Lower leg skin (tissue), 4 donors: ENCODE results near the gene PET100. TPM values are rescaled to one million over a fixed set of nuclear protein-coding genes. Genes with fewer than 3 reads are reported as not detected.

Source experiments
- DNase-seq, 2 donors: peaks; one replicate each; pipeline ENCODE4 v3.0.0-alpha.2; 2019; ENCODE audit warnings: low spot score in 2 of 2
- H3K4me3 ChIP-seq: fragments of 200-600 bp; sonication (generic); 2 replicates; pipeline ENCODE4 v1.5.1; 2017; ENCODE audit warnings: mild to moderate bottlenecking, low read depth; ENCODE audit not compliant: poor library complexity, severe bottlenecking
- CTCF ChIP-seq, 3 donors: fragments of 450-650 bp; IDR thresholded peaks; one replicate each; pipeline ENCODE4 v1.5.1; 2016; ENCODE audit warnings: antibody characterized with exemption in 3 of 3, mild to moderate bottlenecking in 3 of 3, moderate library complexity in 2 of 3
- POLR2A ChIP-seq, 2 donors: fragments of 450-650 bp; IDR thresholded peaks; one replicate each; pipeline ENCODE4 v1.6.1; 2016 to 2017; ENCODE audit warnings: antibody characterized with exemption in 2 of 2, mild to moderate bottlenecking in 1 of 2, moderate library complexity in 1 of 2
- WGBS, 2 donors: methylation state at CpG; one replicate each; pipeline ENCODE4 v1.1.5; 2018; 5-methylcytosine and 5-hydroxymethylcytosine counted together
- intact Hi-C: fragments of 100-400 bp; cut with DNase I; formaldehyde crosslinking; loops from one replicate; pipeline ENCODE4 v1.15.0; 2023; ENCODE audit warnings: low total_unique reads
- total RNA-seq, 4 donors: library from RNA; depleted of rRNA; stranded (reverse); fragments of >200 nt; gene quantifications; one replicate each; pipeline ENCODE4 v1.1.0, GENCODE V29; 2016

PET100 gene
- total RNA-seq, 4 donors from 2014 or later: 9.0 to 267 (median 19.1) TPM

DNA sequence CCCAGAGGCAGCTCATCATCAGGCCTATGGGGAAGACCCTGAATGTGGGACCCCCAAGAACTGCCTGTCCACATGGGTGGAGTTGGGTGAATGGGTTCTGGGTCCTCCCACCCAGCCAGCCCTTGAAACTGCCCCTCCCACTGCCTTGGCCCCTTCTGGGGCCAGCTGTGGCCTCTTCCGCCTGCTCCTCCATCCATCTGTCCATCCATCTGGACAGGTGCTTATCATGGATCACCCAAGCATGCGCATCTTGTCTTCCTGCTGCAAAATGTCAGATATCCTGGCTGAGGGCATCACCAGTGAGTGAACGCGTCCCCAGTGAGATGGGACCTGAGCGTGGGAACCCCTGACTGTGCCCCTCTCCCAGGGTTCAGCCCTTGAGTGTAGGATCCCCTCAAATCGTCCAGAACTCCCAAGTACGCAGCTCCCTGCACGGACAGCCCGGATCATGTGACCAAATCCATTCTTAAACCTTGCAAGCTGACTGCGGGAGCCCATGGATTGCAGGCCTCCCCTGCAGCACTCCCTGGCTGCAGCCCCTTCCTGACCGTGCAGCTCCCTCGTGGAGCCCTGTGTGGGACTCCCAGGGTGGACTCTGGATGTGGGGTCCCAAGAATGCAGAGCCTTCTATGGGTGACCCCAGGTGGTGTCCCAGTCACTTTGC, 9.3 kb downstream of the PET100 start:
- H3K4me3 ChIP-seq: no peak overlapping the region
- intact Hi-C loops: no loop called here
- 76 to 85% methylated on average over 7 to 12 of the region's 12 CpGs for WGBS, 2 donors
- no peak for DNase-seq
- no peak for TF ChIP-seq CTCF (IDR thresholded peaks at IDR 0.05)
- no peak for TF ChIP-seq POLR2A (IDR thresholded peaks at IDR 0.05)

DNA sequence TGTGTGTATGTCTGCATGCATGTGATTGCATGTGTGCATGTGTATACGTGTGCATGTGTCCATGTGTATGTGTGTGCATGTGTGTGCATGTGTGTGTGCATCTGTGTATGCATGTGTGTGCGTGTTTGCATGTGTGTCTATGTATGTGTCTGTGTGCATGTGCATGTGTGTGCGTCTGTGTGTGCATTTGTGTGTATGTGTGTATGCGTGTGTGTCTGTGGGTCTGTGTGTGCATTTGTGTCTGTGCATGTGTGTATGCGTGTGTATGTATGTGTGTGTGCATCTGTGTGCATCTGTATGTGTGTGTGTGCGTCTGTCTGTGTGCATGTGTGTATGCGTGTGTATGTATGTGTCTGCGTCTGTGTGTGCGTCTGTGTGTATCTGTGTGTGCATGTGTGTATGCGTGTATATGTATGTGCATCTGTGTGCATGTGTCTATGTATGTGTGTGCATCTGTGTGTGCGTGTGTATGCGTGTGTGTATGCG, 10.3 kb downstream of the PET100 start:
- intact Hi-C loops: no loop called here
- DNase-seq: no peak
- no peak overlapping the region for H3K4me3 ChIP-seq
- WGBS, 2 donors: 94 to 95% methylated on average over 13 of the region's 13 CpGs
- no peak for TF ChIP-seq CTCF (IDR thresholded peaks at IDR 0.05)
- no peak for TF ChIP-seq POLR2A (IDR thresholded peaks at IDR 0.05)

DNA sequence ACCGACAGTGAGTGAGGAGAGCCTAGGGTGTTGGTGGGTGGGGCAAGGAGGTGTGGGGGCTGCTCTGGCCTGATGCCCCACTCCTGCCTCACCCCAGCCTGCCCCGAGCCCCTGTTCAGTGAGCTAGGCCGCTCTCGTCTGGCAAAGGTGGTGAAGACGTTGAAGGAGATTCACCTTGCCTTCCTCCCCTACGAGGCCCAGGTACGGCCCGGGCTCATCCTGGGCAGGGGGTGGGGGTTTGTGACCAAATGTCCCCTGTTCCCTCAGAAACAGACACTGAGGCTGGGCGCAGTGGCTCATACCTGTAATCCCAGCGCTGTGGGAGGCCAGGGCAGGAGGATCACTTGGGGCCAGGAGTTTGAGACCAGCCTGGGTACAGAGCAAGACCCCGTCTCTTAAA, 11.2 kb downstream of the PET100 start:
- DNase-seq: no peak
- WGBS, 2 donors: 95% methylated on average over 11 of the region's 11 CpGs
- no peak for TF ChIP-seq POLR2A (IDR thresholded peaks at IDR 0.05)
- TF ChIP-seq CTCF (IDR thresholded peaks at IDR 0.05): no peak
- intact Hi-C loops: no loop called here
- H3K4me3 ChIP-seq: no peak overlapping the region

- H3K4me3 ChIP-seq: no peak overlapping the region
- TF ChIP-seq POLR2A (IDR thresholded peaks at IDR 0.05) (no peak), CTCF (IDR thresholded peaks at IDR 0.05) (no peak)
- no peak for DNase-seq
- intact Hi-C loops: no loop called here
- WGBS, 2 donors: 85 to 87% methylated on average over 38 to 41 of the region's 43 CpGs
These were observed 12.0 kb downstream of the PET100 start for GRCh38 chr19:7641290-7642276.

- intact Hi-C loops: no loop called here
- TF ChIP-seq POLR2A (IDR thresholded peaks at IDR 0.05) (no peak), CTCF (IDR thresholded peaks at IDR 0.05) (no peak)
- 87 to 89% methylated on average over 26 to 27 of the region's 27 CpGs for WGBS, 2 donors
- DNase-seq: no peak
- H3K4me3 ChIP-seq: no peak overlapping the region
These were observed 12.9 kb downstream of the PET100 start for GRCh38 chr19:7642295-7643030.
